ENCODE results near the gene TTC28.
A peak's percentile ranks its signal among the peaks of the same experiment; 100 is the strongest.
"Not testable (repeated sequence)": the region's sequence is repeated elsewhere in the genome, so short reads cannot be mapped to it uniquely, and the experiment has no call there.

TTC28 gene

GRCh38 chr22:28480000-28480715 lies 199.5 kb downstream of the TTC28 start:
- no peak for FAIRE-seq

- FAIRE-seq: no peak
These were observed 201.1 kb downstream of the TTC28 start for GRCh38 chr22:28478564-28478963.

DNA sequence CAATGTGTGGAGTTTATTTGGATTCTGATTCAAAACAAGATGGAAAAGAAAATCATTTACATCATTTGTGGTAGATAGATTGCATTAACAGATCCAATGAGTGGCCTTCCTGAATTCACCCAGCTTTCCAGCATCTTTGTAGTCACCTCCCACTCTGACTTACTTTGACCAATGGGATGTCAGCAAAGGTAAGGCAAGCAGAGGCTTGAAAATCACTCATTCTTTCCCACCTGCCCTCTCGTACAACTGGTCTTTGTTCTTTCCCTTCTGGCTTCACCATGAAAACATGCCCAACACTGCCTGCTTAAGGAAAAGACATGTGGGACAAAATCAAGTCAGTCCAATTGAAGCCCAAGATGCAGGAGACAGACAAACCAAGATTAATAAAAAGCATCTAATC lies 202.1 kb downstream of the TTC28 start:
- FAIRE-seq: no peak

GRCh38 chr22:28474330-28474729 lies 205.3 kb downstream of the TTC28 start:
- FAIRE-seq: no peak

- FAIRE-seq: no peak
These were observed 206.4 kb downstream of the TTC28 start for GRCh38 chr22:28473258-28473657.

DNA sequence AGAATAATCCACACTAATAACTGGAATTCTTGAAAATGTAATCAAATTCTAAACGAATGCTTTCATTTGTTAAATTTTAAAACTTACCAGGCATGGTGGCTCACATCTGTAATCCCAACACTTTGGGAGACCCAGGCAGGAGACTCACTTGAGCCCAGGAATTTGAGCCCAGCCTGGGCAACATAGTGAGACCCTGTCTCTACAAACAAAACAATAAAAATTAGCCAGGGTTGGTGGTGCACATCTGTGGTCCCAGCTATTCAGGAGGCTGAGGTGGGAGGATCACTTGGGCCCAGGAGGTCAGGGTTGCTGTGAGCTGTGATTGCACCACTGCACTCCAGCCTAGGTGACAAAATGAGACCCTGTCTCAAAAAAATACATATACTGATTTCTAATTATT lies 212.6 kb downstream of the TTC28 start:
- FAIRE-seq: not testable (repeated sequence)

DNA sequence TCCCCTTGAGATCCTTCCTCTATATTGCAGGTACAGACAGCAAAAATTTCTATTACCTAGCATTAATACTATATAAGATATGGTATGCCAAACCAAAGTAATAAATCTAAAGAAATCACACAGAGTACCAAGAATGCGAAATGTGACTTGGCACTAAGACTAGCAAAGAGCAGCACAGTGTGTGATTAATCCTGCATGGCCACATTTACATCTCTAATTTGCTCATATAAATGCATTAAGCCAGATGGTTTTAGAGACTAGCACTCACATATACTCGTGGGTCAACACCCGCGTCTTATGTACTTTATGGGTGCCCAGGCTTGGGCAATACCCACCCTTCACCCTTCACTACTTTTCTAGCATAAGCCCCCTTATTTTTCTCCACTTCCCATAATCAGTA lies 213.2 kb downstream of the TTC28 start:
- no peak for FAIRE-seq

DNA sequence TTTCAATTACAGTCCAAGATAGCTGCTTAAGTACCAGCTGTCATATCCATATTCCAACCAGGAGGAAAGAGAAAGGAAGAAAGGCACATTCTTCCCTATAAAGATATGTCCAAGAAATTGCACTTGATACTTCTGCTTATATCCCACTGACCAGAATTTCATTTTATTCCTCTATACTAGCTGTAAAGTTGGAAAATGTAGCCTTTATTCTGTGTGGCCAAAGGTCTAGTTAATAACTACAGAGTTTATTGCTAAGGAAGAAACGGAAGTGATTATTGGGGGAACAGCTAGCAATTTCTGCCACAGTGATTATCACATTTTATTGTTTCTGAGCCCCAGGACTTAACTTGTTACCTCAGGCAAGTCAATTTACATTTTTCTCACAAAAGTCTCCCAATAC lies 213.8 kb downstream of the TTC28 start:
- FAIRE-seq: no peak

DNA sequence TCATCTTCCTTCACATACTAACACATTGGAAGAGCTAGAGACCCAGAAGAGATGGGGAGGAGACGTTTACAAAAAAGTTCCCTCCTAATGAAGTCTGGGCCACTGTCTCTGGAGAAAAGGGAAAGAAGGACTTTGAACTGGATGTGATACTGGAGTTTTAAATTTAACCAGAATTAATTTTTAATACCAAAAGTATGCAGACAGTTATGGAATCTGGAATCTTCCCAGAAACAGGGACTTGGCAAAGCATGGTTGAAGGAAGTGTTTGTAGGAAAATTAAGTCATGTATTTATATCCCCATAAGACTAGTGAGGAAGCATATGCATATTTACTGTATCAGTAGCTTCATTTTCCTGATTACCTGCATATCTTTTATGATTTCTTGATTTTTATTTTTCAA lies 215.5 kb downstream of the TTC28 start:
- FAIRE-seq: no peak

GRCh38 chr22:28463408-28463807 lies 216.2 kb downstream of the TTC28 start:
- not testable (repeated sequence) for FAIRE-seq

- no peak for FAIRE-seq
These were observed 216.7 kb downstream of the TTC28 start for GRCh38 chr22:28462901-28463300.

- FAIRE-seq: no peak
These were observed 217.6 kb downstream of the TTC28 start for GRCh38 chr22:28462041-28462440.

- FAIRE-seq: peak; percentile 53
These were observed 225.1 kb downstream of the TTC28 start for GRCh38 chr22:28454431-28455064.

- no peak for FAIRE-seq
These were observed 229.5 kb downstream of the TTC28 start for GRCh38 chr22:28450109-28450508.

DNA sequence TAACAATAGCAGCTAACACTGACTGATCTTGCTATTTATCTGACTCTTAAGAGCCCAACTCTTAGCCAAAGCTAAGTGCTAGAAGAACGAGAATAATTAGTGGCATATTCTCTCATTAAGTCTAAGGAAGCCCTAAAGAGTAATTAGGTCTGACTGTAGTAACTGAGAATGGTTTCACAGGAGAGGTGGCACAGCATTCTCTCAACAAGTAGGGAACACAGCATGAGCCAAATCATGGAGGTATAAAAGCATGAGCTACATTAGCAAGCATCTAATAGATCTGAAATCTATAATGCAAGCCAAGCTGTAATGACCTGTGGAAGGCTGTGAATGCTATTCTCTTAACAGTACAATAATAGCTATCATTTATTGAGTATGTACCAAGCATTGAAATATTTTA lies 230.6 kb downstream of the TTC28 start:
- no peak for FAIRE-seq

DNA sequence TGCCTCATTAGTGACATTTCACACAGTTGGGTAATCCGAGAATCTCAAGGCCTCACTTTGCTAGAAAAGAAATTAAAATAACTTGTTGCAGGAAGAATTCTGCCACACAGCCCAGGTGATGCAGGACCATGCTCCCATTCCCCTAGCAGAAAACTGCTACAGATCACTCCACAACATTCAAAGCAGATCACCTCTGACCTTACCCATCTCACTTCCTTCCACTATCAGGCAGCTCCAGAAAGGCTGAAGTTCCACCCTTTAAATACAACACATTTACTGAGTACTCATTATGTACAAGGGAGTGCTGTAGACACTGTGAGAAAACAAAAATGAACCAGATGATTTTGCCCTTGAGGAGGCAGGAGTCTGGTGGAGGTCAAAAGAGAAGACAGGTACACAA lies 231.0 kb downstream of the TTC28 start:
- FAIRE-seq: no peak

DNA sequence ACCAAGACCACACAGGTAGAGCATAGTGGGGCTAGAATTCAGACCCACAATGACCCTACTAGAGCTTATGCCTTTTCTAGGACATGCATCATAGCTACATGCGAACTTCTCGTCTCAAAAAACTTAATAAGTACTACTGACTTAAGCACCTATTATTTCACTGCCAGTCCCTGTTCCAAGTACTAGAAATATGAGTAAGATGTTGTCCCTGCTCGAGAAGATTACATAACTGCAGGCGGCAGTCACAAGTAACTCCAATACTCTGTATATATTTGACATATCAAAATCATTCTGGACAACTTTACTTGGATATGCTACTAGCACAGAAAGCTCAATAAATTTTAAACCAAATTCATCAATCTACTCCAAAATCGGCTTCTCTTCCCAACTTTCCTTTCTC lies 235.0 kb downstream of the TTC28 start:
- FAIRE-seq: no peak

GRCh38 chr22:28443526-28443876 lies 236.1 kb downstream of the TTC28 start:
- FAIRE-seq: peak; percentile 80

- no peak for FAIRE-seq
These were observed 236.7 kb downstream of the TTC28 start for GRCh38 chr22:28442711-28443525.

- FAIRE-seq: no peak
These were observed 237.4 kb downstream of the TTC28 start for GRCh38 chr22:28442264-28442710.

GRCh38 chr22:28441720-28442263 lies 237.8 kb downstream of the TTC28 start:
- FAIRE-seq: peak; percentile 82

GRCh38 chr22:28440592-28441390 lies 238.8 kb downstream of the TTC28 start:
- no peak for FAIRE-seq
